Ovary (tissue), 3 donors: ENCODE data around the gene RAB17.

ENCODE experiments used
- CTCF ChIP-seq, 3 donors: fragments of 450-650 bp in 2 of 3; fragments of 200-600 bp in 1 of 3; IDR thresholded peaks; one replicate each; pipeline versions ENCODE4 v1.5.1 to v1.8.0; 2016 to 2022; ENCODE audit warnings: antibody characterized with exemption in 3 of 3, mild to moderate bottlenecking in 1 of 3
- EP300 ChIP-seq: sonication (generic); formaldehyde crosslinking; IDR thresholded peaks from one replicate; pipeline ENCODE4 v1.6.1; 2017; ENCODE audit warnings: antibody characterized with exemption
- POLR2A ChIP-seq: fragments of 450-650 bp; IDR thresholded peaks from one replicate; pipeline ENCODE4 v1.6.1; 2017; ENCODE audit warnings: antibody characterized with exemption, mild to moderate bottlenecking, moderate library complexity
- donor health status: DM: no; HTN: no; CAD: no.

GRCh38 chr2:237624565-237624964 is 34.0 kb upstream of the RAB17 start:
- no peak for TF ChIP-seq CTCF (IDR thresholded peaks at IDR 0.05)
- no peak for TF ChIP-seq POLR2A
- no peak for TF ChIP-seq EP300
